ENCODE data around the gene PHC2. TPM values are rescaled to one million over a fixed set of nuclear protein-coding genes. Genes with fewer than 3 reads are reported as not detected.
A peak's percentile ranks its signal among the peaks of the same experiment; 100 is the strongest.

The PHC2 gene
- total and polyA plus RNA-seq, 2 of the 13 experiments (the other 11 are each of a cell fraction or from before 2014, with no cell fraction given), result 52.5 to 84.9 TPM

DNA sequence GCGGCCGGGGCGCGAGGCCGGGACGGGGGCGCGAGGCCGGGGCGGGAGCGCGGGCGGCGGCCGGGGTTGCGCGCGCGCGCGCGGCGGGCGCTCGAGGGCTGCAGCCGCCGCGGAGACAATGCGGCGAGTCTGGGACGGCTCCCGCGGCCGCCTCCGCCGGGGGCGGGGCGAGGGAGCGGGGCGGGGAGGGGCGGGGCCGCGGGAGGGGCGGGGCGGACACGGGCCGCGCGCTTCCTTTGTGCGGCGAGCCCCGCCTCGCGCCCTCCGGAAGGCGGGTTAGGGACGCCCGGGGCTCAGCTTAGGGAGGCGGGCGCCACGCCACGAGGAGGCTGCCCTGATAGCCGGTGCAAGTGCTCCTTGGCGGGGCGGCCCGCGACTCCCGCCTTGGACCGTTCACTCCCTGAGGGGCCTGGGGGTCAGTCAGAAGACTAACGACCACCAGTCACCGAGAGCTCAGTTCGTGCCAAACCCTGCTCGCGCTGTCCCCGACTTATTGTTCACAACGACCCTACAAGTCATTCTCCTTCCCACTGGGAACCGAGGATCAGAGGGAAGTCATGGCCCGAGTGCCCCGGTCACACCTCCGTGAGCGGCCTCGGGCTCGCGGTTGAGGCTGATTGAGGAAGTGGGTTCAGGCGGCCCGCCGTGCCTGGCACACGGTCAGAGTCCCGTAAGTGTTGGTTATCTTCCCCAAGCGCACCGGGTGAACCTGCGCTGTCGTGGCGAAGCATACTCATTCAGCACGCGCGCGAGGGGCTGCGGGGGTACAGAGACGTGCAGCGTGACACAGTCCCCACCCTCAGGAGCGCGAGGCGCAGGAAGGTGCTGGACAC lies 80.9 kb downstream of the PHC2 start (continued):
- peak; percentile 73; the same call in 1 of the 2 replicates for TF ChIP-seq ZFP36L1 (CRISPR knock-in tag; IDR thresholded peaks at IDR 0.05)
- no peak for TF ChIP-seq MIER2 (CRISPR knock-in tag; IDR thresholded peaks at IDR 0.05)
- TF ChIP-seq ZNF44 (CRISPR knock-in tag; IDR thresholded peaks at IDR 0.05), result no peak
- TF ChIP-seq RBAK (CRISPR knock-in tag; IDR thresholded peaks at IDR 0.05), result no peak
- no peak for TF ChIP-seq HNRNPUL1 (IDR thresholded peaks at IDR 0.05; ENCODE audit: low read depth, low read length)
- TF ChIP-seq, protein P1, sequence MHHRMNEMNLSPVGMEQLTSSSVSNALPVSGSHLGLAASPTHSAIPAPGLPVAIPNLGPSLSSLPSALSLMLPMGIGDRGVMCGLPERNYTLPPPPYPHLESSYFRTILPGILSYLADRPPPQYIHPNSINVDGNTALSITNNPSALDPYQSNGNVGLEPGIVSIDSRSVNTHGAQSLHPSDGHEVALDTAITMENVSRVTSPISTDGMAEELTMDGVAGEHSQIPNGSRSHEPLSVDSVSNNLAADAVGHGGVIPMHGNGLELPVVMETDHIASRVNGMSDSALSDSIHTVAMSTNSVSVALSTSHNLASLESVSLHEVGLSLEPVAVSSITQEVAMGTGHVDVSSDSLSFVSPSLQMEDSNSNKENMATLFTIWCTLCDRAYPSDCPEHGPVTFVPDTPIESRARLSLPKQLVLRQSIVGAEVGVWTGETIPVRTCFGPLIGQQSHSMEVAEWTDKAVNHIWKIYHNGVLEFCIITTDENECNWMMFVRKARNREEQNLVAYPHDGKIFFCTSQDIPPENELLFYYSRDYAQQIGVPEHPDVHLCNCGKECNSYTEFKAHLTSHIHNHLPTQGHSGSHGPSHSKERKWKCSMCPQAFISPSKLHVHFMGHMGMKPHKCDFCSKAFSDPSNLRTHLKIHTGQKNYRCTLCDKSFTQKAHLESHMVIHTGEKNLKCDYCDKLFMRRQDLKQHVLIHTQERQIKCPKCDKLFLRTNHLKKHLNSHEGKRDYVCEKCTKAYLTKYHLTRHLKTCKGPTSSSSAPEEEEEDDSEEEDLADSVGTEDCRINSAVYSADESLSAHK (CRISPR knock-in tag; IDR thresholded peaks at IDR 0.05; ENCODE audit: borderline replicate concordance), result no peak
- no peak for TF ChIP-seq FOXP1 (IDR thresholded peaks at IDR 0.05)
- no peak for TF ChIP-seq FOXP1 (CRISPR knock-in tag; IDR thresholded peaks at IDR 0.05)
- TF ChIP-seq, protein P2, sequence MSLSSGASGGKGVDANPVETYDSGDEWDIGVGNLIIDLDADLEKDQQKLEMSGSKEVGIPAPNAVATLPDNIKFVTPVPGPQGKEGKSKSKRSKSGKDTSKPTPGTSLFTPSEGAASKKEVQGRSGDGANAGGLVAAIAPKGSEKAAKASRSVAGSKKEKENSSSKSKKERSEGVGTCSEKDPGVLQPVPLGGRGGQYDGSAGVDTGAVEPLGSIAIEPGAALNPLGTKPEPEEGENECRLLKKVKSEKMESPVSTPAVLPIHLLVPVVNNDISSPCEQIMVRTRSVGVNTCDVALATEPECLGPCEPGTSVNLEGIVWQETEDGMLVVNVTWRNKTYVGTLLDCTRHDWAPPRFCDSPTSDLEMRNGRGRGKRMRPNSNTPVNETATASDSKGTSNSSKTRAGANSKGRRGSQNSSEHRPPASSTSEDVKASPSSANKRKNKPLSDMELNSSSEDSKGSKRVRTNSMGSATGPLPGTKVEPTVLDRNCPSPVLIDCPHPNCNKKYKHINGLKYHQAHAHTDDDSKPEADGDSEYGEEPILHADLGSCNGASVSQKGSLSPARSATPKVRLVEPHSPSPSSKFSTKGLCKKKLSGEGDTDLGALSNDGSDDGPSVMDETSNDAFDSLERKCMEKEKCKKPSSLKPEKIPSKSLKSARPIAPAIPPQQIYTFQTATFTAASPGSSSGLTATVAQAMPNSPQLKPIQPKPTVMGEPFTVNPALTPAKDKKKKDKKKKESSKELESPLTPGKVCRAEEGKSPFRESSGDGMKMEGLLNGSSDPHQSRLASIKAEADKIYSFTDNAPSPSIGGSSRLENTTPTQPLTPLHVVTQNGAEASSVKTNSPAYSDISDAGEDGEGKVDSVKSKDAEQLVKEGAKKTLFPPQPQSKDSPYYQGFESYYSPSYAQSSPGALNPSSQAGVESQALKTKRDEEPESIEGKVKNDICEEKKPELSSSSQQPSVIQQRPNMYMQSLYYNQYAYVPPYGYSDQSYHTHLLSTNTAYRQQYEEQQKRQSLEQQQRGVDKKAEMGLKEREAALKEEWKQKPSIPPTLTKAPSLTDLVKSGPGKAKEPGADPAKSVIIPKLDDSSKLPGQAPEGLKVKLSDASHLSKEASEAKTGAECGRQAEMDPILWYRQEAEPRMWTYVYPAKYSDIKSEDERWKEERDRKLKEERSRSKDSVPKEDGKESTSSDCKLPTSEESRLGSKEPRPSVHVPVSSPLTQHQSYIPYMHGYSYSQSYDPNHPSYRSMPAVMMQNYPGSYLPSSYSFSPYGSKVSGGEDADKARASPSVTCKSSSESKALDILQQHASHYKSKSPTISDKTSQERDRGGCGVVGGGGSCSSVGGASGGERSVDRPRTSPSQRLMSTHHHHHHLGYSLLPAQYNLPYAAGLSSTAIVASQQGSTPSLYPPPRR (CRISPR knock-in tag; IDR thresholded peaks at IDR 0.05; ENCODE audit: borderline replicate concordance), result no peak
- TF ChIP-seq ZNF776 (CRISPR knock-in tag; IDR thresholded peaks at IDR 0.05), result no peak
- TF ChIP-seq GATA4 (IDR thresholded peaks at IDR 0.05; ENCODE audit: borderline replicate concordance, low read depth), result peak; percentile 29; the same call in 1 of the 2 replicates
- TF ChIP-seq, protein P3, sequence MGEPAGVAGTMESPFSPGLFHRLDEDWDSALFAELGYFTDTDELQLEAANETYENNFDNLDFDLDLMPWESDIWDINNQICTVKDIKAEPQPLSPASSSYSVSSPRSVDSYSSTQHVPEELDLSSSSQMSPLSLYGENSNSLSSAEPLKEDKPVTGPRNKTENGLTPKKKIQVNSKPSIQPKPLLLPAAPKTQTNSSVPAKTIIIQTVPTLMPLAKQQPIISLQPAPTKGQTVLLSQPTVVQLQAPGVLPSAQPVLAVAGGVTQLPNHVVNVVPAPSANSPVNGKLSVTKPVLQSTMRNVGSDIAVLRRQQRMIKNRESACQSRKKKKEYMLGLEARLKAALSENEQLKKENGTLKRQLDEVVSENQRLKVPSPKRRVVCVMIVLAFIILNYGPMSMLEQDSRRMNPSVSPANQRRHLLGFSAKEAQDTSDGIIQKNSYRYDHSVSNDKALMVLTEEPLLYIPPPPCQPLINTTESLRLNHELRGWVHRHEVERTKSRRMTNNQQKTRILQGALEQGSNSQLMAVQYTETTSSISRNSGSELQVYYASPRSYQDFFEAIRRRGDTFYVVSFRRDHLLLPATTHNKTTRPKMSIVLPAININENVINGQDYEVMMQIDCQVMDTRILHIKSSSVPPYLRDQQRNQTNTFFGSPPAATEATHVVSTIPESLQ (CRISPR knock-in tag; conservative IDR thresholded peaks at IDR 0.05), result 0 out of 2 replicates have a peak, but pooled peaks have one; percentile 51
- TF ChIP-seq, protein P4, sequence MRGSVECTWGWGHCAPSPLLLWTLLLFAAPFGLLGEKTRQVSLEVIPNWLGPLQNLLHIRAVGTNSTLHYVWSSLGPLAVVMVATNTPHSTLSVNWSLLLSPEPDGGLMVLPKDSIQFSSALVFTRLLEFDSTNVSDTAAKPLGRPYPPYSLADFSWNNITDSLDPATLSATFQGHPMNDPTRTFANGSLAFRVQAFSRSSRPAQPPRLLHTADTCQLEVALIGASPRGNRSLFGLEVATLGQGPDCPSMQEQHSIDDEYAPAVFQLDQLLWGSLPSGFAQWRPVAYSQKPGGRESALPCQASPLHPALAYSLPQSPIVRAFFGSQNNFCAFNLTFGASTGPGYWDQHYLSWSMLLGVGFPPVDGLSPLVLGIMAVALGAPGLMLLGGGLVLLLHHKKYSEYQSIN (CRISPR knock-in tag; IDR thresholded peaks at IDR 0.05; ENCODE audit: borderline replicate concordance), result no peak
- TF ChIP-seq IKZF1 (IDR thresholded peaks at IDR 0.05), result no peak
- TF ChIP-seq, protein P5, sequence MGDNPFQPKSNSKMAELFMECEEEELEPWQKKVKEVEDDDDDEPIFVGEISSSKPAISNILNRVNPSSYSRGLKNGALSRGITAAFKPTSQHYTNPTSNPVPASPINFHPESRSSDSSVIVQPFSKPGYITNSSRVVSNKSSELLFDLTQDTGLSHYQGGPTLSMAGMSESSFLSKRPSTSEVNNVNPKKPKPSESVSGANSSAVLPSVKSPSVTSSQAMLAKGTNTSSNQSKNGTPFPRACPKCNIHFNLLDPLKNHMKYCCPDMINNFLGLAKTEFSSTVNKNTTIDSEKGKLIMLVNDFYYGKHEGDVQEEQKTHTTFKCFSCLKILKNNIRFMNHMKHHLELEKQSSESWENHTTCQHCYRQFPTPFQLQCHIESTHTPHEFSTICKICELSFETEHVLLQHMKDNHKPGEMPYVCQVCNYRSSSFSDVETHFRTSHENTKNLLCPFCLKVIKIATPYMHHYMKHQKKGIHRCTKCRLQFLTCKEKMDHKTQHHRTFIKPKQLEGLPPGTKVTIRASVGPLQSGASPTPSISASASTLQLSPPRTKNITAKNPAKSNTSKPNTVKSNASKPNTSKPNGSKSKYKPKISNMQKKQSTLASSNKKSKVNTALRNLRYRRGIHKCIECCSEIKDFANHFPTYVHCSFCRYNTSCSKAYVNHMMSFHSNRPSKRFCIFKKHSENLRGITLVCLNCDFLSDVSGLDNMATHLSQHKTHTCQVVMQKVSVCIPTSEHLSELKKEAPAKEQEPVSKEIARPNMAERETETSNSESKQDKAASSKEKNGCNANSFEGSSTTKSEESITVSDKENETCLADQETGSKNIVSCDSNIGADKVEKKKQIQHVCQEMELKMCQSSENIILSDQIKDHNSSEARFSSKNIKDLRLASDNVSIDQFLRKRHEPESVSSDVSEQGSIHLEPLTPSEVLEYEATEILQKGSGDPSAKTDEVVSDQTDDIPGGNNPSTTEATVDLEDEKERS (CRISPR knock-in tag; IDR thresholded peaks at IDR 0.05), result peak; percentile 74; the same call in 1 of the 2 replicates

All from HepG2 (cell line).